Measurements from ENCODE around the gene PSME3.

The PSME3 gene

GRCh38 chr17:42817866-42818265 is 15.3 kb upstream of the PSME3 start:
- DNase-seq (ENCODE audit: low read depth): no peak

DNA sequence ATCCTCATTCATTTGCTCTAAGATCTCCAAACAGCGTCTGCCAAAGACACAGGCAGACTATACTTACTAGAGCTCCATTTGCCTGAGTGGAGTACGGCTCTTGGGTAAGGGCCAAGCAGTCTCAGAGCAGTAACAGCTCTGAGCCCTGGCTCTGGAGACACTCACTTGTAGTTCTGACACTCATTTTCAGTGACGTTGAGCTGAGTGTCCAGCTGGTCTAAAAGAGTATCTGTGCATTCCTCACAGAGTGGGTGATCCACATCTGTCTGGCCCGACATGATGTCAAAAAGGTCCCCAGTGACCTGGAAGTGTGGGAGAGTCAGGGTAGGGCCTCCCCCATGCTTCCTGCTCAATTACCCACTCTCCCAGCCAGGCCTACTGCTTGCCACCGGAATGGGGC is 14.8 kb upstream of the PSME3 start:
- no peak for DNase-seq (ENCODE audit: low read depth)

DNA sequence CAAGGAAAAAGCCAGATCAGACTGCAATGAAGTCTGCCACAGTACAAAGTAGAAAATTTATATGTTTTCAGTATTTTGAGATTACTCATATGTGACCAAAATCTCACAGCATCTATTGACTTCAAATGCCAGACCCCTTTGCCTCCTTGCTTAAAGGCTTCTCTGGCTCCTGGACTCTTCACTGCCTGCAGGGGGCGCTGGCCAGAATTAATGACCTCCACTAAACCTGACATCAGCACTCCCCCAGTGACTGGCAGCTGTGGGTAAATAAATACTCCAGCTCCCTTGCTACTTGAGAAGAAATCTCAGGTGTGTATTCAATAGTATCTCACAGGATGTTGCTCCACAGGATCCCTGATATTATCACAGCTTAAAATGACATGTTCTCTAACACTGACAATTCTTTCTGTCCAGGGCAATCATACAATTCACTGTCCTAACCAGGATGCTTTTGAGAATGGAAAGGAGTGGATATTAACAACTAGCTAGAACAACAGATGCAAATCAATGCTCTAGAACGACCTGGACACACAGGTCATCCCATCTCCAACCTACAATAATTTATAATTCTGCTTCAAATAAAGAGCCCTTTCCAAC is 13.2 kb upstream of the PSME3 start:
- peak; percentile 49 for DNase-seq (ENCODE audit: low read depth)

GRCh38 chr17:42821176-42821575 is 12.0 kb upstream of the PSME3 start:
- no peak for DNase-seq (ENCODE audit: low read depth)

DNA sequence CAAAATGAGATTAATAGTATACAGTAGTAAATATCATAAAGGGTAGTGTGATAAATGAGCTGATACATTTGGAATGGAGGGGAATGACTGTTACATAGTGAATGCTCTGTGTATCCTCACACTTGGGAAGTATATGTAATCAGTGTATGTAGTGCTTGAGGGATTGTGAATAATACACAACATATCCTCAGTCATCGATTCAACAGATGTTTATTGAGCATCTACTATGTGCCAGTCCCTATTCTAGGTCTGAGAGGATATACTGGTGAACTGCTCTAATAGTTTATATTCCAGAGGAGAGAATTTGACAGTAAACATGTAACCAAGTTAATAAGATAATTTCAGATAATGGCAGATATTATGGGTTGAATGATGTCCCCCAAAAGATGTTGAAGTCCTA is 5.7 kb upstream of the PSME3 start:
- no peak for DNase-seq (ENCODE audit: low read depth)

DNA sequence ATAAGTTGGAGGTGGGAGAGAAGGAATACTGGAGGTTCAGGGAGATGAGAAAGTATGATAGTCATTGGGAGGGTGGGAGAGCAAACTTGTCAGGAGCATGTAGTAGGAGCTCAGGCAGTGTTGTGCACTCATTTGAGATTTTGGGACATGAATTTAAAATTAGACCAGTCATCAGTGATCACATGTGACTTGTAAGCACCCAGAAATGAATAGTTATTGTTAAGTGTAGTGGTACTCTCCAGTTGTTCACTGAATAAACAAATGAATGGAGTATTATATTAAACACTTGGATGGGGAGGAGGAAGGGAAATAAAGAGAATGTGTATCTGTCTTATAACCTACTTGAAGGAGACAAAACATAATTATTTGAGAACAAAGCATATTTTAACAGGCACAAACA is 2.2 kb upstream of the PSME3 start:
- no peak for DNase-seq (ENCODE audit: low read depth)

GRCh38 chr17:42832213-42832933 is 824 bp upstream of the PSME3 start:
- DNase-seq (ENCODE audit: low read depth): no peak

DNA sequence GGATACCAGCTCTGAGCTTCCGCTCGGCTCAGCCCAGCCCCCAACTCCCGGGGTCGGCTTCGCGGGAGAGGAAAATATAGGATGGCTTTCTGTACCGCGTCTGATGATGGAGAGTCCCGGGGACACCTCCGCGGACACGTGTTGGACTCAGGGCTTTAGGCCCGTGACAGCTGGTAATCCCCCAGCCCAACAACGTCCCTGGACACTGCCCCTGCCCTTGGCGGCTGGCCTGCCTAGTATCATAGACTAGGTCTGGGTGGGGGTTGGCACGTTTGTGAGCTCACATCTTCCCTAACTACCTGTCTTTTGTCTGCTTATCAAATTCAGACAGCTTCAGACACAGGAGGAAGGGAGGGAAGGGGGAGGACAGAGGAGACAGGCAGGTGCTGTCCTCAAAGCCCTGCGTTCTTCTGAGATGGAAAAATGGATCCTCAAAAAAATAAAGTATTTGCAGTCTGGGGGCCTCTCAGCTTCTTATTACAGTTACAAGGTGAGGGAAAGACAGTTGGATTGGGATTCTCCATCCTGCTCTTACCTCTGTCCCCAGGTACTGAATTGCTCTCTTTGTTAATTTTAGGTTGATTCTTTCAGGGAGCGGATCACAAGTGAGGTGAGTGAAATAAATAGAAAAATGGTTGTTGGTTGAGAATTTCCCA is 698 bp downstream of the PSME3 start:
- no peak for DNase-seq (ENCODE audit: low read depth)

DNA sequence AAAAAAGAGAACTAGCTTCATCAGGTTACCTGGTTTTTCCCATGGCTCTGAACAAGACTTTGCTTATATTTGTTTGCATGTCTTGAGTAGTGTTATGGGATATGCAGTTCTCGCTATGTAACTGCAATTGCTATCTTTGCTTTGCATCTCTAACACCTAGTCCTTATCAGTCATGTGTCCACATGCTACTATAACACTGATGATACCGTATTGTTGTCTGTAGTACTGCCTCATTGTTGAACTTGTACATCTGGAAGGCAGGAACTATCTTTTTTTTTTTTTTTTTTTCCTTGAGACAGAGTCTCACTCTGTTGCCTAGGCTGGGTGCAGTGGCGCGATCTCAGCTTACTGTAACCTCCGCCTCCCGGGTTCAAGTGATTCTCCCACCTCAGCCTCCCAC is 2.5 kb downstream of the PSME3 start:
- no peak for DNase-seq (ENCODE audit: low read depth)

DNA sequence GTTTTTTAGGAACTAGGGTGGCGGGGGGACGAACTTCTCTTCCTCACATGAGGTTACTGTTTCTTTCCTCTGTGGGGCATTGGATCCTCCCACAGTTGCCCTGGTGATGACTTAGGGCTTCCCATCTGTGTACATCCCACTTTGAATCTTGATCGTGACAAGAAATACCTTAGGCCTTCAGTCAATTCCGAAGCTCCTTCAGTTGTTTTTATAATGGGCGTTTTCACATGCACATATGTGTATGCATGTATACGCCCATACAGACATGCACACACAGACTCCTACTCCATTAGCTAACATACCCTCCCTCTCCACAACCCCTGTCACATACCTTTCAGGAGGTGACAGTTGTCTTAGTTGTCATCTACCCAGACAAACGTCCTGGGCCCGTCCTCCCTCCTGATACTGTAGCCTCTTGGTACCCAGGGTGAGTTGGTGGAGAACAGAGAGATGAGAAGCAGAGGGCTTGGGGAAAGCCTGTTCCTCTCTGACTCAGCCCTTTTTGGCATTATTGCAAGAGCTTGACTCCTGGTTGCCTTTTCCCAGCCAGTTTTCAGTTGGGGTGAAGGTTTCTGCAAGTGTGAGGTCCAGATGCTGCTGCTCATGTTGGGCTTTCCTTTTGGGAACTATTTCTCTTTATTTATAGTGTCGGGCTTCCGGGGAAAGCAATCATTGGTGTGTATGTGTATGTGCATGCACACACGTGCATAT is 8.9 kb downstream of the PSME3 start:
- DNase-seq (ENCODE audit: low read depth): no peak

GRCh38 chr17:42843358-42843934 is 10.2 kb downstream of the PSME3 start:
- DNase-seq (ENCODE audit: low read depth): no peak

DNA sequence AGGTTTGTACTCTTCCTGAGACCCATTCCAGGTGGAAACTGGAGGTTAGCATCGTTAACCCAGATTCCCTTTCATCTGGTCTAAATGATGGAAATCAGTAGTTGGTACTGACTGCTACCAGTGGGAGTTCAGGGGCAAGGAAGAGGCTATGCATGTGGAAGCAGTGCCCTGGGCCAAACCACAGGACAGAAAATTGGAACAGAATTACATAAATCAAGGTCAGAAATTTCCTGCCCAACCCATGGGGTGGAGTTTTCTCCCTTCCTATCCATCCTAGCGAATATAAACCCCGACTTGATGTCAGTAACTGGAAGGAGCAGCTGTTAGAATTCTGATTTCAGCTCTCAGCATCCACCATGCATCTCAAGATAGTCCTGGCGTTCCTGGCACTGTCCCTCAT is 11.1 kb downstream of the PSME3 start, which contains the start of gene AOC2:
Gene AOC2 (plus strand): TSS at position 310 of the 400 bp plus-strand sequence. CDS start 47 bp downstream, at position 357.
- DNase-seq (ENCODE audit: low read depth): no peak

- DNase-seq (ENCODE audit: low read depth): no peak
Observed at GRCh38 chr17:42844761-42845555, 11.8 kb downstream of the PSME3 start.

GRCh38 chr17:42845556-42845917 is 12.3 kb downstream of the PSME3 start:
- no peak for DNase-seq (ENCODE audit: low read depth)

DNA sequence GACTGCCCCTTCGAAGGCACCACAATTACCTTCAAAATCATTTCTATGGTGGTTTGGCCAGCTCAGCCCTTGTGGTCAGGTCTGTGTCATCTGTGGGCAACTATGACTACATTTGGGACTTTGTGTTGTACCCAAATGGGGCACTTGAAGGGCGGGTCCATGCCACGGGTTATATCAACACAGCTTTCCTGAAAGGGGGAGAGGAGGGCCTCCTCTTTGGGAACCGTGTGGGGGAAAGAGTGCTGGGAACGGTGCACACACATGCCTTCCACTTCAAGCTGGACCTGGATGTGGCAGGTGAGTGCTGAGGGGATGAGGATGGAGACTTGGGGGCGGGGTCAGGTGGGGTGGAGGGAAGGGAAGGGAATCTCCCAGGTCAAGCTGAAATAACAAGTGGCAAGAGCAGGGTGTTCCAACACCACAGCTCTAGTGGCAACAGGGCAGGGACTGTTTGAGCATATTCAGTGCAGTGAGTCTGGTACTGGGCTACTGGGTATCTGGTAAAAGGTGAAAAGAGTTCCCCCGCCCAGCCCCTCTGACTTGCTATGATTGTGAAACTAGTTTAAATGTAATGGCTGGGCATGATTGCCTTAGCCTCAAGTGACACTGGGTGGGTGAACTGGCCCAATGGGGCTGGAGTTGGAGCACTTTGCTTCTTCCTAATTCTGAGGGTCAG is 12.9 kb downstream of the PSME3 start:
- no peak for DNase-seq (ENCODE audit: low read depth)

DNA sequence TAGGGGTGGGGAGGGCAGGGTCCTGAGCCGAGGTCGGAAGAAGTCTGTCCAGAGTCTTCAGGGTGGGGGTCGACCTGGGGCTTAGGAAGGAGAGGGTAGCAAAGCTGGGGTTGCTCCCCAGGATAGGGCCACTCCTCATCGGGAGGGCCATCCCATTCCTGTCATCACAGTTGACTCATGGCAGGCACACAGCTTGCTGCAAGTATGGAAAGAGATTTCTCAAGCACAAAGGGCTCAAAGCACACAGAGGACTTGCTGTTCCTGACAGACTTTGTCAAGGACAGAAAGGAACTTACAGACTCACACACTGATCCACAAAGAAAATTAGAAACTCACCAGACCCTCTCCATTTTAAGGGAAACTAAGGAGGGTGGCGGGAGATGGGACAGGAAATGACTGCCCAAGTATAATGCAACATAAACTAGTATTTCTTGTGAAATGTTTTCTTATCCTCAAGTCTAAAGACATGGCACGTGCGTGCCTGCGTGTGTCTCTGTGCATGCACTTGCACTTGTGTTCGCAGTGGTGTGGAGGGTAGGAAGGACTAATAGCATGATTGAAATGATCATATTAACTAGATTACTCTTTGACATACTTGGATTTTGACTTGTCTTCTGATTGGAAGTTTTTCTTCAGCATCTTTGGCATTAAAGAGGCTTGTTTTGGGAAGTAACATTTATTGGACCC is 13.5 kb downstream of the PSME3 start:
- DNase-seq (ENCODE audit: low read depth): no peak

GRCh38 chr17:42848093-42848492 is 14.9 kb downstream of the PSME3 start:
- no peak for DNase-seq (ENCODE audit: low read depth)

DNA sequence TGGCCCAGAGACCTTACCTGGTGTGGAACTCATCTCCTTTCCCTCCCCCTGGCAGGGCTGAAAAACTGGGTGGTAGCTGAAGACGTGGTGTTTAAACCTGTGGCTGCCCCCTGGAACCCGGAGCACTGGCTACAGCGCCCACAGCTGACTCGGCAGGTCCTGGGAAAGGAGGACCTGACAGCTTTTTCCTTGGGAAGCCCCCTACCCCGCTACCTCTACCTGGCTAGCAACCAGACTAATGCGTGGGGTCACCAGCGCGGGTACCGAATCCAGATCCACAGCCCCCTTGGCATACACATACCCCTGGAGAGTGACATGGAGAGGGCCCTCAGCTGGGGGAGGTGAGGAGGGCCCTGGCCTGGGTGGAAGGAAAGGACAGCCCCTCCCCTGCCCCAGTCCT is 15.8 kb downstream of the PSME3 start:
- DNase-seq (ENCODE audit: low read depth): no peak

DNA sequence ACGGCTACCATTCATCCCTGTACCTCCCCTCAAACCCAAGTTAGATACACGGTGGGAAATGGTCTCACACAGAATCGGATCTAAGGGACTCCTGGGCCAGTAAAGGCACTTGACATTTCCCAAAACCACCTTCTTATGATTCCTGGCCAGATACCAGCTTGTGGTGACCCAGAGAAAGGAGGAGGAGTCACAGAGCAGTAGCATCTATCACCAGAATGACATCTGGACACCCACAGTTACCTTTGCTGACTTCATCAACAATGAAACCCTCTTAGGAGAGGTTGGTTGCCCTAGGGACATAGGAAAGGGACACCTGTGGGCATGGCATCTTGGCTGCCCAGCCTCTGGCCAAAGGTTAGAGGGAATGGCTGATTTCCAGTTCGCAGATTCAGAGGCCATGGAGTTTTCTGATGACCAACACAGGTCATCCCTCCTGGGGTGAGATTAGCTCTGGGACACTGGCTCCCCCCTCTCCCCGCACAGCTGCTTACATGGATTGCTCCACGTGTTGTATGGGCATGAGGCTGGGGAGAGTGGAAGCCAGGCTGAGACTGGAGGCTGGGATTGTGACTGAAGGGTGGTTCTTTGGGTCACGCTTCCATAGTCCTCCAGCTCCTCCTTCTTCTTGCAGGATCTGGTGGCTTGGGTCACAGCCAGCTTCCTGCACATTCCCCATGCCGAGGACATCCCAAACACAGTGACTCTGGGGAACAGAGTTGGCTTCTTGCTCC is 16.4 kb downstream of the PSME3 start:
- no peak for DNase-seq (ENCODE audit: low read depth)

GRCh38 chr17:42850954-42851353 is 17.8 kb downstream of the PSME3 start, which contains the start of gene AOC3:
Gene AOC3, plus strand, starts transcription at chr17:42851199. Its CDS starts 145 bp downstream, at chr17:42851344.
- no peak for DNase-seq (ENCODE audit: low read depth)
